GM19372 (cell line): ENCODE data around the gene AMOTL1.

Source experiments
- ATAC-seq: cut with Tn5 transposase; IDR thresholded peaks from one replicate; pipeline ENCODE4 v1.9.1; 2021; ENCODE audit warnings: mild to moderate bottlenecking, low read depth, moderate library complexity; ENCODE audit not compliant: unreplicated experiment

AMOTL1 gene

GRCh38 chr11:94868468-94868867 is 100.3 kb downstream of the AMOTL1 start:
- ATAC-seq: no peak

- ATAC-seq: no peak
These were observed 101.0 kb downstream of the AMOTL1 start for GRCh38 chr11:94869186-94869585.

DNA sequence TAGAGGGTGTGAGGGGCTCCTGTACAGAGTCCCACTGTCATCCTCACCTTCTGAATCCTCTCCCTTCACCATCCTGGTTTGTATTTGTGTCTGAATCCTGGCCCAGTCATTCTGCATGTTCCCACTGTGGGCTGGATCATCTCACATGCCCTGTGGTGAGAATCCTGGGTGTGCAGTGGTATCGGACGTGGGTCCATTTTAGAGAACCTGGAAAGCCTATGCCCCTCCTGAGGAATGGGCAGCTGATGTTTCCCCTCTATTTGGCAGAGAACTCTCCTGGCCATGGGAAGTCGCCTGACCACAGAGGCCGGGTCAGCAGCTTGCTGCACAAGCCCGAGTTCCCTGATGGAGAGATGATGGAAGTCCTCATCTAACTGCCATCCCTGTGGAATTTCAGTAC is 102.3 kb downstream of the AMOTL1 start:
- no peak for ATAC-seq

GRCh38 chr11:94871491-94872185 is 103.5 kb downstream of the AMOTL1 start:
- ATAC-seq: no peak

GRCh38 chr11:94873916-94874540 is 105.9 kb downstream of the AMOTL1 start:
- ATAC-seq: no peak

DNA sequence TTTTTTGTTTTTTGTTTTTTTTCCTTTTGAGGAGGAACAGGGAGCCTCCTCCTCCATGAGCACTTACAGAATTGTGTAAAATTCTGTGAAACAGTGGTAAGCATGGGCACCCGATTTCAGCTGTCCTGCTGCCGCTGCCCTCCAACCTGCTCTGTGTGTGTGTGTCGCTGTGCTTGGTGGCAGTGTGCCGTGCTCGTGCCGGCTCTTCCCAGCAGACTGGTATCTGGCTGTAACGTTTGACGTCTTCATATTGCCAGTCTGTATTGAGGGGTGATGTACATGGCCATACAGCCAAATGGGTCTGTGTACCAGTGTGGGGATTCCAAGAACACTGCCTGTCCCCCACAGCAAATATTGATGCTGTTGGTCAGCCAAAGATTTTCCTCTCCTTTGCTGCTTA is 108.1 kb downstream of the AMOTL1 start:
- ATAC-seq: no peak

DNA sequence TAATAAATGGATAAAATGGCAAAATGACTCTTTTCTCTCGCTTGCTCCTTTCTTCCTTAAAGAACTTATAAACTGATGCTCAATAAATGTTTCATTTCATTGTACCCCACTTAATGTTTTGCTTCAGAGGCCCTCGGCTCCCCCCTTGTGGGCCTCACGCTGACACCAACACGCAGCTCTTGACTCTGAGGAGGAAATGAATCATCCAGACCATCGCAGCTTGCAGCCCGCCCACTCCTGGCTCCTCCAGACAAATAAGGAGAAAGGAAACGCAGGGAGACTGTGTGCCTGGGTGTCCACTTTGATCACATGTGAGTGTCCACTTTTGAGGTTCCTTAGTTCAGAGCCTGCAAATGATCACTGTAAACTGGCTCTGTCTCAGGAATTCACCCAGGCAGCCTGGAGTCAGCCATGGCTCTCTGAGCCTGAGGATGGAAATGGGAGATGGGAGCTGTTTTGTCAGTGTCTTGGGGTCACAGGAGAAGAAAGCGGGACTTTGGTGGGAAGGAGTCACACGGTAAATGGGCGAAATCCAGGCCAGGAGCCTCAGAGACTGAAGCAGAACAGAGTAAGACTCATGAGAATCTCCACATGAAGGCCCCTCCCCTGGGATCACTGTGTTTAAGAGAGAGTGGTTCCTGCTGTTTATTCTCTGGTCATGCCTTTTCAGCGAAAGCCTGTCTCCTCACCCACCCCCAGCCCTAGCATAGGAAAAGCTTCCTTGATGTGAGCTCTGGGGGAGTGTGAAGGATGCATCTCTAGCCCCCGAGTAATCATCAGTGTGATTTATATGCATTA is 108.7 kb downstream of the AMOTL1 start:
- ATAC-seq: peak; percentile 89

DNA sequence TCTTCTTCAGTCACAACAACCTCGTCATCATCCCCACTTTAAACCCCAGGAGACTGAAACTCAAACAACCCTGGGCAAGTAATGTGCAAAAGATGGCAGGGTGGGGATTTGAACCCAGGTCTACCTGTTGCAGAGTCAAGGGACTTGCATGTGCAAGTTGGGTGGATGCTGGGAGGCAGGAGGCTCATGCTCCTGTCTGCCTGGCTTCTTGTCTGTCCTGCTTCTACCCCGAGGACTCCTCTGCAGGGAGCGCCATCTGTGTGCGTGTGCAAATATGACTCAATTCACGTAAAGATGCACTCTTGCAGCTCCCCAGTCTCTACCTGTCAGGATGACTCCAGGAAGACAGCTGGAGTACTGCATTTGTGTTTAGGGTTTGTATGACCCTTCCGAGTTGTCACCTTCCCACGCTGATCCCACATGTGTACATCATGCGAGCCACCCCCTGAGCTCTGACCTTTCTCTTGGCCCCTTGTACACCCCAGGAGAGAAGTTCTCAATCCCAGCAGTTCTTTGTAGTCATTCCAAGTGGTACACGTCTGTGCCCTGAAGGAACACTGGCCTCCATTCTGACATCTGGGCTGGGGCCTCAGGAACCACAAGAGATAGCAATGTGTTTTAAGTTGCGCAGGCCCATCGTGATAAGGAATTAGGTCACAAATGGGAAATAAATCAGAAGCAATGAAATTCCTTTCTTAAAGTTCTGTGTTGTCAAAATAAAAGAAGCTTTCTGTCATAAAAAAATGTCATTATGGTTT is 109.5 kb downstream of the AMOTL1 start:
- no peak for ATAC-seq

- ATAC-seq: no peak
These were observed 110.8 kb downstream of the AMOTL1 start for GRCh38 chr11:94879006-94879405.

DNA sequence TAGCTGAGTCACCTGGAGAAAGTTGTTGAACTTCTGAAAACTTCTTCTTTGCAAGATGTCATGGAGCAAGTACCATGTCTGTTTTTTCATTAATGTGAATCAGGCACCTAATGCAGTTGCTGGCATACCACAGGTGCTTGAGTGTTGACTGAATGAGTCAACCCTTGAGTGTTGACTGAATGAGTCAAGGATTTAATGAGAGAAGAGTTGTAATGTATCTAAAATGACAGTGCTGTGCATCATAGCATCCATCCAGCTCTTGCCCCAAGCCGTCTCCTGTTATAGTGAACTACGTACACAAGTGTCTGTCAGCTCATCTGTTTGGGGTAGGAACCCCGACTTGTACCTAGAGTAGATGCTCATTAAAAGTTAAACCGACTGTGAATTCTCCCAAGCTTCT is 112.1 kb downstream of the AMOTL1 start:
- no peak for ATAC-seq

- ATAC-seq: no peak
These were observed 114.8 kb downstream of the AMOTL1 start for GRCh38 chr11:94882931-94883330.

GRCh38 chr11:94883878-94884277 is 115.7 kb downstream of the AMOTL1 start:
- ATAC-seq: no peak

DNA sequence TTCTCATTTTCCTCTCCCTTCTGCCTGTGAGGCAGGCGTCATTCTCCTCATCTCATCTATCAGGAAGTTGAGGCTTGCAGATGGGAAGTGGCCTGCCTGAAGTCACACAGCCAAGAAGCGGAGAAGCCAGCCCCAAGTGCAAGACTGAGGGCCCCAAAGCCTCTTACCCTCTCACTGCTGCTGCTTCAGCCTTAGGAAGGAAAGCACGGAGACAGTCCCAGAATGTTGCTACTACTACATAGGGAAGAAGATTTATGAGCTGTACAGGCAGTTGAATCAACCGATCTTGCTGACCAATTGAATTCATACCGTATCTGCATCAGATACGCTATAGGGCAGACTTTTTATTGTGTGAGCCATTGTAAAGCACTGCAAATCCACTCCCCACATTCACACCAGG is 116.2 kb downstream of the AMOTL1 start:
- no peak for ATAC-seq

DNA sequence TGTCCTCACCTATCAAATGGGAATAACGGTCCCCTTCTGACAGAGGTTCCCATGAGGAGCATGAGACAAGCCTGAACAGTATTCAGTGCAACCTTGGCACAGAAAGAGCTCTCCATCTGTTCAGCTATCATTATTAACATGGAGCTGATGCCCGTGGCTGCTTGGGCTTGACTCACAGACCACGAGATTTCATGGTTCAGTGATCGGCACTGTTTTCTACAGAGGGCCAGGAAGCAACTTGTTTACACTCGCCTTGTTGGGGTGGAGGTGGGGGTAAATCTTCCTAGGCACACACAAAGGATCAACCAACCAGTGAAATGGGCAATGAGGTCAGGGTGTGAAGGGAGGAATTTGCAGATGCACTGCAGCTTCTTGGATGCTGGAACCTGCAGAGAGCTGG is 117.0 kb downstream of the AMOTL1 start:
- peak; percentile 56 for ATAC-seq

DNA sequence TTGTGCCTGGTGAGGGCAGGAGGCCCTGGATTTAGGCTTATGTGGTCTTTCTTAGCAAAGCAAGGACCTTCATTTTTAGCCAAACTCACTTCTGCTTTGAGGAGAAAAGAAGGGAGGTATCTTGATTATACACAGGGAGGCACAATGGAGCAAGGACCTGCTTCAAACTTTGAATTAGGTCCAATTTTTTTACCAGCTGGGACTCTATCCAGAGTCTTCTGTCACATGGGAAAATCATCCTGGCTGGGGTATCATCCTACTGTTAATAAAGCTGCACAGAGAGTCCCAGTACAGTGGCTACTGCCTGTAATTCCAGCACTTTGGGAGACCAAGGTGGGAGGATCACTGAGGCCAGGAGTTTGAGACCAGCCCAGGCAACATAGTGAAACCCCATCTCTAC is 117.4 kb downstream of the AMOTL1 start:
- ATAC-seq: no peak

GRCh38 chr11:94888204-94888603 is 120.0 kb downstream of the AMOTL1 start:
- ATAC-seq: no peak

DNA sequence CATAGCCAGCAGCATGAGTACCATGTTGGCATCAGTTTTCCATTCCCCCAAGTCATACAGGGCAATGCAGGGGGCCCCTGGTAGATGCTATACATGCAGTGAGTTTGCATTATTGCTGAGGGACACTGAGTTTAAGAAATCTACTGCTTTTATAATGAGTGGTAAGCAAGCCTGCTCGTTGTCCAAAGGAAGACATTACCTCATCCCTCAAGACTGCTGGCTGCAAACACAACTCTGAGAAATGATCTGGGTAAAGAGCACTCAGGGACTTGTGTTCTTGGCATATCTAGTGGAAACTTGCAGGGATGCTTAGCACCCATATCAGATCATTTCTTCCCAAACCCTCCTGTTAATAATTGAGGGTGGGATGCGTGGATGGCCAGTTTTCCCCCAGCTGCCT is 127.3 kb downstream of the AMOTL1 start:
- ATAC-seq: no peak

DNA sequence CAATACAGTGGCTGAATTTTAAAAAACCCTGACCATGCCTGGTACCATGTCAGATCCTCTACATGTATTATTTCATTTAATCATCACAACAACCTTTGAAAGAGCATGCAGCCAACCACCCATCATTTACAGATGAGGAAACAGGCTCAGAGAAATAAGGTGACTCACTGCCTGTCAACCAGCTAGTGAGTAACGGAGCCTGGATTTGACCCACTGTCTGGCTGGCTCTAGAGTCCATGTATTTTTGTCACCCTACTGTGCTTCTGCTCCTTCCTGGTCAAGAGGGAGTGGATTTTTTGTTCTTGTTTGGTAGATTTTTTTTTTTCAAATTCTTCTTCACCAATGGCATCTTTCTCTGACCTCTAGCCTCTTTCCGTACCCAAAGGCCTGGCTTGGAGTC is 127.8 kb downstream of the AMOTL1 start:
- ATAC-seq: no peak

DNA sequence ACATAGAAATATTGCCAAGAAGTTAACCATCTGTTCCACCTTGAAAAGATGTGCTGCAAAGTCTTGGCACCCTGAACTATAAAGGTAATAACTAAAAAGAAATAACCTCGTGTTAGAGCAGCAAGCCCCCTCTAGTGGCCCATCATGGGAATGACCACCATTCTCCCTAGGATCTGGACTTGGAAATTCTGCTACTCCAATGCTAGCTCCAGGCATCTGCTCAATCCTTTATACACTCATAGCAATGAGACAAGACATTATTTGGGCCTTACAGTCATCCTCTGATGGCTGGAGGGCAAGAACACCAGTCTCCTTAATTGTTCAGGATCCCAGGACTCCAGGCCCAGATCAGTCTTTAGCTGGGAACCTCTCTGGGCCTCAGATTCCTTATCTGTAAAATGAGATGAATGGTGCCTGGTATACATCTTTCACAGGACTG is 129.2 kb downstream of the AMOTL1 start:
- no peak for ATAC-seq

DNA sequence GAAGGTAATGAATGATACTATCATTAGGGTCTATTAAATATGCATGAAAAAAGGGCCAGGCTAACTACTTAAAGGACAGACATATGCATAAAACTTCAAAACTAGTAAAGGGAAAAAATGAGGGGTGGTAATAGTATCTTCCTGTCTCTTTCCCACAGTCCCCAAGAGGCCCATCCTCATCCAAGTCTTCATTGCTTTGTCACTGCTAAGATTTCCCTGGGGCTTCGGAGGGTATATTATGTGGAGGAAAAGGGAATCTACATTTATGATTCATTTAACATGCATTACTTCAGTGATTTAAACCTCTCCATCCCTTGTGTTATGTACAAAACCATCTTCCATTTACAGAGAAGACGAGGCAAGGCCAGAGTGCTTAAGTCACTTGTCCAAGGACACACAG is 139.1 kb downstream of the AMOTL1 start:
- no peak for ATAC-seq

DNA sequence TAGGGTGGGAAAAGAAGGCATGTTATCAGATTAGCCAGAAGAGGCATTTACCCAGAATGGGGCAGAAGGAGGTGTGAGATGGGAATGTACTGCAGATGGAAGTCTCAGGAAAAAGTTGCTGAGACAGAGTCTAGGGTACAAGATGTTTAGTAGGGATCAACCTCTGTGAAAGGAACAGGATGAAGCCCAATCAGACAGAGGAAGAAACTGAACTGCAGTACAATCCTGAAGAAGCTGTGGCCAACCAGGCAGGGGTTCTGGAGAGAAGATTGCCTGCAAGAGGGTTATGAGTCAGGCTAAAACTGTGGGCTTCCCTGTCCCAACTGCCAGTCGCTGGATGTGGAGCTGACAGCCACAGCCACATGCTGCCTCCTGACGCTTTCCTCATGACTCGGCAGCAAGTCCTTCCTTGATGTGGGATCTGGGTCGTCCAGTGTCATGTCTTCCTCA is 141.2 kb downstream of the AMOTL1 start:
- no peak for ATAC-seq
